ENCODE data around the gene S100A8.
"Not testable (repeated sequence)": the region's sequence is repeated elsewhere in the genome, so short reads cannot be mapped to it uniquely, and the experiment has no call there.

S100A8 gene
- 0 to 0.18 (median 0) reads per million in 4 experiments for total RNA-seq

GRCh38 chr1:153390938-153391710, at the start of gene S100A8:
Gene S100A8 (minus strand): TSS chr1:153391073. CDS start chr1:153390535, 538 bp downstream.
- no peak for DNase-seq

GRCh38 chr1:153439273-153439672, 48.4 kb upstream of the S100A8 start:
- no peak for DNase-seq

GRCh38 chr1:153438599-153438998, 47.7 kb upstream of the S100A8 start:
- no peak for DNase-seq

GRCh38 chr1:153437236-153437635, 46.4 kb upstream of the S100A8 start:
- DNase-seq = no peak

- no peak for DNase-seq
These were observed 44.0 kb upstream of the S100A8 start for GRCh38 chr1:153434746-153435455.

- DNase-seq = no peak
These were observed 42.2 kb upstream of the S100A8 start for GRCh38 chr1:153432874-153433681.

GRCh38 chr1:153431928-153432327, 41.1 kb upstream of the S100A8 start:
- no peak for DNase-seq

GRCh38 chr1:153431427-153431826, 40.6 kb upstream of the S100A8 start:
- DNase-seq = no peak

GRCh38 chr1:153431002-153431401, 40.1 kb upstream of the S100A8 start:
- no peak for DNase-seq

GRCh38 chr1:153430561-153430960, 39.7 kb upstream of the S100A8 start:
- DNase-seq = no peak

- no peak for DNase-seq
These were observed 39.3 kb upstream of the S100A8 start for GRCh38 chr1:153430166-153430553.

- DNase-seq = no peak
These were observed 38.6 kb upstream of the S100A8 start for GRCh38 chr1:153429266-153430165.

GRCh38 chr1:153428791-153429190, 37.9 kb upstream of the S100A8 start:
- DNase-seq = no peak

- no peak for DNase-seq
These were observed 37.3 kb upstream of the S100A8 start for GRCh38 chr1:153428073-153428638.

GRCh38 chr1:153426809-153427208, 35.9 kb upstream of the S100A8 start:
- no peak for DNase-seq

GRCh38 chr1:153422450-153423068, 31.7 kb upstream of the S100A8 start:
- peak; percentile 20 for DNase-seq

GRCh38 chr1:153420306-153420705, 29.4 kb upstream of the S100A8 start:
- no peak for DNase-seq

- not testable (repeated sequence) for DNase-seq
These were observed 28.5 kb upstream of the S100A8 start for GRCh38 chr1:153419436-153419793.

GRCh38 chr1:153418758-153419435, 28.0 kb upstream of the S100A8 start:
- not testable (repeated sequence) for DNase-seq

GRCh38 chr1:153417136-153417888, 26.4 kb upstream of the S100A8 start:
- no peak for DNase-seq
